Fibroblast of lung (primary cell): ENCODE measurements around the gene POFUT2. TPM values are rescaled to one million over a fixed set of nuclear protein-coding genes. Genes with fewer than 3 reads are reported as not detected.

Source experiments
- DNase-seq, 2 donors: peaks; one replicate each; pipeline versions ENCODE4 v3.0.0 to v3.0.0-alpha.2; 2010; ENCODE audit warnings: low read depth in 2 of 2
- H2AFZ ChIP-seq: 2 replicates; pipeline ENCODE4 v1.5.1; 2012; ENCODE audit warnings: low read length, control low read depth, inconsistent platforms
- H3K27ac ChIP-seq: 2 replicates; pipeline ENCODE4 v1.5.1; 2011; ENCODE audit warnings: low read length, control low read depth; ENCODE audit not compliant: insufficient read depth
- H3K27me3 ChIP-seq: 2 replicates; pipeline ENCODE4 v1.5.1; 2011; ENCODE audit warnings: mild to moderate bottlenecking, low read length; ENCODE audit not compliant: control insufficient read depth, insufficient read depth
- H3K36me3 ChIP-seq: 2 replicates; pipeline ENCODE4 v1.5.1; 2011; ENCODE audit warnings: low read length; ENCODE audit not compliant: control insufficient read depth, insufficient read depth
- H3K4me1 ChIP-seq: 2 replicates; pipeline ENCODE4 v1.5.1; 2011; ENCODE audit warnings: low read length; ENCODE audit not compliant: control insufficient read depth, insufficient read depth; ENCODE audit errors: extremely low read depth
- H3K4me2 ChIP-seq: 2 replicates; pipeline ENCODE4 v1.5.1; 2011; ENCODE audit warnings: low read length, control low read depth; ENCODE audit not compliant: insufficient read depth; ENCODE audit errors: extremely low read depth
- H3K4me3 ChIP-seq, 4 experiments: fragments of 200-600 bp in 1 of 4; sonication (generic) in 1 of 4; replicated peaks in 1 of 4; 2 replicates each; pipeline ENCODE4 v1.5.1; 2011 to 2016; ENCODE audit warnings: low read length in 4 of 4, low read depth in 3 of 4, mild to moderate bottlenecking in 3 of 4, control low read depth in 2 of 4, inconsistent platforms in 1 of 4, mixed read lengths in 1 of 4; ENCODE audit not compliant: insufficient read depth in 1 of 4; ENCODE audit errors: control extremely low read depth in 1 of 4
- H3K79me2 ChIP-seq: 2 replicates; pipeline ENCODE4 v1.5.1; 2012; ENCODE audit warnings: mild to moderate bottlenecking, low read length, inconsistent platforms; ENCODE audit not compliant: control insufficient read depth, insufficient read depth
- H3K9ac ChIP-seq: 2 replicates; pipeline ENCODE4 v1.5.1; 2011; ENCODE audit warnings: mild to moderate bottlenecking, low read length, control low read depth; ENCODE audit not compliant: insufficient read depth
- H3K9me3 ChIP-seq: 2 replicates; pipeline ENCODE4 v1.5.1; 2012; ENCODE audit warnings: low read depth, low read length; ENCODE audit not compliant: control insufficient read depth, insufficient read depth
- H4K20me1 ChIP-seq: 2 replicates; pipeline ENCODE4 v1.5.1; 2011; ENCODE audit warnings: low read length; ENCODE audit not compliant: control insufficient read depth, insufficient read depth; ENCODE audit errors: extremely low read depth
- CTCF ChIP-seq, 2 donors: IDR thresholded peaks in 1 of 2; conservative IDR thresholded peaks in 1 of 2; 1 replicate in 1 of 2; 2 replicates in 1 of 2; pipeline ENCODE4 v1.5.1; 2011 to 2012; ENCODE audit warnings: low read length in 2 of 2, control low read depth in 1 of 2, inconsistent platforms in 1 of 2, low read depth in 1 of 2, mild to moderate bottlenecking in 1 of 2
- EZH2 ChIP-seq: IDR thresholded peaks from 2 replicates; pipeline ENCODE4 v1.5.1; 2012; ENCODE audit warnings: low read length, control low read depth, mild to moderate bottlenecking; ENCODE audit errors: missing control alignments
- polyA plus RNA-seq, 2 donors: library from polyadenylated mRNA; depleted of rRNA in 1 of 2; stranded (reverse) in 1 of 2; unstranded in 1 of 2; fragments of >200 nt; gene quantifications; 2 replicates each; pipeline ENCODE4 v1.2.1, GENCODE V29; 2011 to 2012; ENCODE audit warnings: missing spikeins in 1 of 2
- total RNA-seq: library from RNA; depleted of rRNA; stranded (reverse); fragments of >200 nt; gene quantifications from 2 replicates; pipeline ENCODE4 v1.2.1, GENCODE V29; 2014

POFUT2 gene
- total and polyA plus RNA-seq, 2 donors (not counting 1 experiment from before 2014, with no cell fraction given) = 56.0 to 60.3 TPM

GRCh38 chr21:45231705-45232104 is 56.0 kb downstream of the POFUT2 start:
- H3K4me3 ChIP-seq = no peak overlapping the region
- no peak overlapping the region for H2AFZ ChIP-seq
- no peak overlapping the region for H3K27ac ChIP-seq
- peaks cover 30% of the 10 kb centered on the region for H3K27me3 ChIP-seq
- no peak overlapping the region for H3K9ac ChIP-seq
- no peaks in the 10 kb centered on the region for H4K20me1 ChIP-seq
- no peak for DNase-seq
- peaks cover 11% of the 10 kb centered on the region for H3K4me1 ChIP-seq
- H3K4me2 ChIP-seq = no peak overlapping the region
- H3K9me3 ChIP-seq = no peaks in the 10 kb centered on the region
- TF ChIP-seq CTCF (conservative IDR thresholded peaks at IDR 0.05 in 1 of 2, IDR thresholded peaks at IDR 0.05 in 1 of 2; ENCODE audit: low read depth in 1 of 2, low read length in 2 of 2) (no peak), EZH2 (no peak)
- no peaks in the 10 kb centered on the region for H3K79me2 ChIP-seq
- no peaks in the 10 kb centered on the region for H3K36me3 ChIP-seq

- Histone ChIP-seq H3K4me2 (peak overlapping the region; percentile 52), H3K9me3 (no peaks in the 10 kb centered on the region), H3K79me2 (no peaks in the 10 kb centered on the region), H3K4me1 (peaks cover 11% of the 10 kb centered on the region), H3K27me3 (peaks cover 22% of the 10 kb centered on the region), H3K9ac (no peak overlapping the region), H4K20me1 (no peaks in the 10 kb centered on the region), H3K27ac (no peak overlapping the region), H3K4me3 (no peak overlapping the region), H2AFZ (no peak overlapping the region), H3K36me3 (no peaks in the 10 kb centered on the region)
- TF ChIP-seq CTCF (conservative IDR thresholded peaks at IDR 0.05 in 1 of 2, IDR thresholded peaks at IDR 0.05 in 1 of 2; ENCODE audit: low read depth in 1 of 2, low read length in 2 of 2) (no peak), EZH2 (no peak)
- peak in 1 of 2 donors; percentile 30 for DNase-seq
Observed at GRCh38 chr21:45228656-45229240, 58.9 kb downstream of the POFUT2 start.

GRCh38 chr21:45228171-45228641 is 59.5 kb downstream of the POFUT2 start:
- H3K4me2 ChIP-seq = peak overlapping the region; percentile 52
- H3K27me3 ChIP-seq = peaks cover 22% of the 10 kb centered on the region
- TF ChIP-seq EZH2 = no peak
- no peak for TF ChIP-seq CTCF (conservative IDR thresholded peaks at IDR 0.05 in 1 of 2, IDR thresholded peaks at IDR 0.05 in 1 of 2; ENCODE audit: low read depth in 1 of 2, low read length in 2 of 2)
- DNase-seq = peak; percentile 97 to 99
- peaks cover 11% of the 10 kb centered on the region for H3K4me1 ChIP-seq
- H3K36me3 ChIP-seq = no peaks in the 10 kb centered on the region
- H3K9ac ChIP-seq = no peak overlapping the region
- peak overlapping the region; percentile 8 for H3K27ac ChIP-seq
- H3K4me3 ChIP-seq = no peak overlapping the region
- no peaks in the 10 kb centered on the region for H4K20me1 ChIP-seq
- H2AFZ ChIP-seq = no peak overlapping the region
- H3K9me3 ChIP-seq = no peaks in the 10 kb centered on the region
- no peaks in the 10 kb centered on the region for H3K79me2 ChIP-seq
